Suprapubic skin (tissue), 4 donors: ENCODE measurements around the gene PLXNA4. TPM values are rescaled to one million over a fixed set of nuclear protein-coding genes. Genes with fewer than 3 reads are reported as not detected.

Source experiments
- DNase-seq, 2 donors: peaks; one replicate each; pipeline ENCODE4 v3.0.0-alpha.2; 2019; ENCODE audit warnings: low spot score in 2 of 2
- H3K27ac ChIP-seq: fragments of 200-600 bp; sonication (generic); one replicate; pipeline ENCODE4 v1.5.1; 2019
- H3K27me3 ChIP-seq: fragments of 200-600 bp; sonication (generic); one replicate; pipeline ENCODE4 v1.5.1; 2019
- H3K36me3 ChIP-seq: fragments of 200-600 bp; sonication (generic); one replicate; pipeline ENCODE4 v1.5.1; 2019
- H3K4me1 ChIP-seq: fragments of 200-600 bp; sonication (generic); one replicate; pipeline ENCODE4 v1.5.1; 2019
- H3K4me3 ChIP-seq: fragments of 200-600 bp; sonication (generic); one replicate; pipeline ENCODE4 v1.5.1; 2019; ENCODE audit warnings: mild to moderate bottlenecking
- H3K9me3 ChIP-seq: fragments of 200-600 bp; sonication (generic); one replicate; pipeline ENCODE4 v1.5.1; 2019
- CTCF ChIP-seq, 2 donors: fragments of 200-600 bp in 1 of 2; fragments of 450-650 bp in 1 of 2; sonication (generic) in 1 of 2; IDR thresholded peaks; one replicate each; pipeline ENCODE4 v1.5.1; 2016 to 2019; ENCODE audit warnings: antibody characterized with exemption in 2 of 2, mild to moderate bottlenecking in 1 of 2, moderate library complexity in 1 of 2
- EP300 ChIP-seq: sonication (generic); formaldehyde crosslinking; IDR thresholded peaks from one replicate; pipeline ENCODE4 v1.6.1; 2017; ENCODE audit warnings: antibody characterized with exemption
- POLR2A ChIP-seq, 2 donors: fragments of 450-650 bp; IDR thresholded peaks; one replicate each; pipeline ENCODE4 v1.6.1; 2017; ENCODE audit warnings: antibody characterized with exemption in 2 of 2, mild to moderate bottlenecking in 2 of 2, moderate library complexity in 2 of 2
- POLR2AphosphoS5 ChIP-seq, 3 donors: sonication (generic); formaldehyde crosslinking; IDR thresholded peaks; one replicate each; pipeline ENCODE4 v1.6.1; 2017; ENCODE audit warnings: antibody characterized with exemption in 3 of 3
- WGBS: methylation state at CpG from one replicate; pipeline ENCODE4 v1.1.5; 2018; 5-methylcytosine and 5-hydroxymethylcytosine counted together
- total RNA-seq, 4 donors: library from RNA; depleted of rRNA; stranded (reverse); fragments of >200 nt; gene quantifications; one replicate each; pipeline ENCODE4 v1.1.0, GENCODE V29; 2016

PLXNA4 gene
- total RNA-seq, 4 donors from 2014 or later = 5.4 to 10.7 (median 7.1) TPM

GRCh38 chr7:132158841-132159240 lies 417.4 kb downstream of the PLXNA4 start:
- WGBS = 96% methylated on average over 3 of the region's 3 CpGs
- Histone ChIP-seq H3K27me3 (peaks cover 8% of the 10 kb centered on the region), H3K4me3 (no peak overlapping the region), H3K9me3 (no peaks in the 10 kb centered on the region), H3K36me3 (no peaks in the 10 kb centered on the region), H3K27ac (no peak overlapping the region), H3K4me1 (peaks cover 14% of the 10 kb centered on the region)
- DNase-seq = no peak
- TF ChIP-seq POLR2A (IDR thresholded peaks at IDR 0.05) (no peak), CTCF (IDR thresholded peaks at IDR 0.05) (no peak), EP300 (no peak), POLR2AphosphoS5 (IDR thresholded peaks at IDR 0.05) (no peak)

- Histone ChIP-seq H3K27ac (no peak overlapping the region), H3K9me3 (no peaks in the 10 kb centered on the region), H3K4me1 (peaks cover 14% of the 10 kb centered on the region), H3K36me3 (no peaks in the 10 kb centered on the region), H3K4me3 (no peak overlapping the region), H3K27me3 (peaks cover 10% of the 10 kb centered on the region)
- 91% methylated on average over 2 of the region's 2 CpGs for WGBS
- no peak for DNase-seq
- TF ChIP-seq POLR2A (IDR thresholded peaks at IDR 0.05) = no peak
- TF ChIP-seq POLR2AphosphoS5 (IDR thresholded peaks at IDR 0.05) = no peak
- no peak for TF ChIP-seq EP300
- no peak for TF ChIP-seq CTCF (IDR thresholded peaks at IDR 0.05)
These were observed 418.1 kb downstream of the PLXNA4 start for GRCh38 chr7:132158166-132158565.

GRCh38 chr7:132155715-132156114 lies 420.6 kb downstream of the PLXNA4 start:
- Histone ChIP-seq H3K4me3 (no peak overlapping the region), H3K4me1 (peaks cover under 1% of the 10 kb centered on the region), H3K27me3 (peaks cover 10% of the 10 kb centered on the region), H3K27ac (no peak overlapping the region), H3K36me3 (no peaks in the 10 kb centered on the region), H3K9me3 (no peaks in the 10 kb centered on the region)
- TF ChIP-seq POLR2A (IDR thresholded peaks at IDR 0.05) (no peak), EP300 (no peak), CTCF (IDR thresholded peaks at IDR 0.05) (no peak), POLR2AphosphoS5 (IDR thresholded peaks at IDR 0.05) (no peak)
- no peak for DNase-seq
- WGBS = 90% methylated on average over 5 of the region's 5 CpGs

GRCh38 chr7:132154695-132155471 lies 421.4 kb downstream of the PLXNA4 start:
- TF ChIP-seq POLR2A (IDR thresholded peaks at IDR 0.05) (no peak), POLR2AphosphoS5 (IDR thresholded peaks at IDR 0.05) (no peak), EP300 (no peak), CTCF (IDR thresholded peaks at IDR 0.05) (no peak)
- no peak for DNase-seq
- H3K36me3 ChIP-seq = no peaks in the 10 kb centered on the region
- no peak overlapping the region for H3K4me3 ChIP-seq
- peaks cover 2% of the 10 kb centered on the region for H3K4me1 ChIP-seq
- no peak overlapping the region for H3K27ac ChIP-seq
- no peaks in the 10 kb centered on the region for H3K9me3 ChIP-seq
- H3K27me3 ChIP-seq = peaks cover 10% of the 10 kb centered on the region
- WGBS = 75% methylated on average over 8 of the region's 8 CpGs

- Histone ChIP-seq H3K4me1 (peaks cover 3% of the 10 kb centered on the region), H3K27me3 (peaks cover 10% of the 10 kb centered on the region), H3K4me3 (no peak overlapping the region), H3K9me3 (no peaks in the 10 kb centered on the region), H3K36me3 (no peaks in the 10 kb centered on the region), H3K27ac (no peak overlapping the region)
- no peak for TF ChIP-seq POLR2A (IDR thresholded peaks at IDR 0.05)
- TF ChIP-seq POLR2AphosphoS5 (IDR thresholded peaks at IDR 0.05) = no peak
- TF ChIP-seq EP300 = no peak
- TF ChIP-seq CTCF (IDR thresholded peaks at IDR 0.05) = no peak
- 70% methylated on average over 6 of the region's 6 CpGs for WGBS
- no peak for DNase-seq
These were observed 422.0 kb downstream of the PLXNA4 start for GRCh38 chr7:132154248-132154647.
